DMS 273 treated with DMSO at 0.1 percent for 48 hours (cell line): ENCODE measurements around the gene AMPD2.

Experiments used
- DNase-seq: peaks from one replicate; lab custom pipeline; 2025; lab: John Stamatoyannopoulos, UW

The AMPD2 gene

GRCh38 chr1:109619576-109620400 is at the start of gene AMPD2, which contains the start of gene GNAT2:
AMPD2 (plus strand) TSS chr1:109619837; CDS start chr1:109621176, 1,339 bp downstream.
GNAT2 (minus strand) TSS chr1:109619616; CDS start chr1:109612870, 6,746 bp downstream.
- peak; percentile 42 for DNase-seq

- no peak for DNase-seq
Measured at GRCh38 chr1:109570414-109570813, 49.2 kb upstream of the AMPD2 start.

- no peak for DNase-seq
Measured at GRCh38 chr1:109573785-109574184, 45.9 kb upstream of the AMPD2 start.

- no peak for DNase-seq
Measured at GRCh38 chr1:109578947-109579443, 40.6 kb upstream of the AMPD2 start.

- DNase-seq, result peak; percentile 92
Measured at GRCh38 chr1:109579491-109579890, 40.1 kb upstream of the AMPD2 start.

- DNase-seq, result no peak
Measured at GRCh38 chr1:109582021-109582420, 37.6 kb upstream of the AMPD2 start.

- DNase-seq, result no peak
Measured at GRCh38 chr1:109584766-109585165, 34.9 kb upstream of the AMPD2 start.

- no peak for DNase-seq
Measured at GRCh38 chr1:109586055-109586454, 33.6 kb upstream of the AMPD2 start.

- no peak for DNase-seq
Measured at GRCh38 chr1:109589177-109589576, 30.5 kb upstream of the AMPD2 start.

GRCh38 chr1:109589679-109590078 is 30.0 kb upstream of the AMPD2 start:
- no peak for DNase-seq

GRCh38 chr1:109592916-109593315 is 26.7 kb upstream of the AMPD2 start:
- DNase-seq, result no peak

GRCh38 chr1:109595531-109595930 is 24.1 kb upstream of the AMPD2 start:
- no peak for DNase-seq

GRCh38 chr1:109598156-109598555 is 21.5 kb upstream of the AMPD2 start:
- no peak for DNase-seq

- no peak for DNase-seq
Measured at GRCh38 chr1:109598655-109599054, 21.0 kb upstream of the AMPD2 start.

GRCh38 chr1:109603229-109603628 is 16.4 kb upstream of the AMPD2 start:
- DNase-seq, result no peak

GRCh38 chr1:109605381-109605780 is 14.3 kb upstream of the AMPD2 start:
- no peak for DNase-seq

GRCh38 chr1:109609881-109610280 is 9.8 kb upstream of the AMPD2 start:
- DNase-seq, result no peak

GRCh38 chr1:109610609-109611307 is 8.9 kb upstream of the AMPD2 start:
- DNase-seq, result no peak

- DNase-seq, result no peak
Measured at GRCh38 chr1:109611308-109611990, 8.2 kb upstream of the AMPD2 start.

GRCh38 chr1:109613361-109614147 is 6.1 kb upstream of the AMPD2 start:
- no peak for DNase-seq

- no peak for DNase-seq
Measured at GRCh38 chr1:109615879-109616278, 3.8 kb upstream of the AMPD2 start.

- DNase-seq, result no peak
Measured at GRCh38 chr1:109616391-109616790, 3.2 kb upstream of the AMPD2 start.
